ENCODE data around the gene SLCO1A2. TPM values are rescaled to one million over a fixed set of nuclear protein-coding genes. Genes with fewer than 3 reads are reported as not detected.

The SLCO1A2 gene
- total RNA-seq, 1 donor from 2014 or later = not detected

- FAIRE-seq (no peak), DNase-seq (ENCODE audit: low read depth) (no peak)
- no peak overlapping the region for H3K4me3 ChIP-seq (ENCODE audit: low read depth, low read length)
- H3K27me3 ChIP-seq (ENCODE audit: control insufficient read depth, insufficient read depth, low read length) = no peaks in the 10 kb centered on the region
- TF ChIP-seq, protein P1, sequence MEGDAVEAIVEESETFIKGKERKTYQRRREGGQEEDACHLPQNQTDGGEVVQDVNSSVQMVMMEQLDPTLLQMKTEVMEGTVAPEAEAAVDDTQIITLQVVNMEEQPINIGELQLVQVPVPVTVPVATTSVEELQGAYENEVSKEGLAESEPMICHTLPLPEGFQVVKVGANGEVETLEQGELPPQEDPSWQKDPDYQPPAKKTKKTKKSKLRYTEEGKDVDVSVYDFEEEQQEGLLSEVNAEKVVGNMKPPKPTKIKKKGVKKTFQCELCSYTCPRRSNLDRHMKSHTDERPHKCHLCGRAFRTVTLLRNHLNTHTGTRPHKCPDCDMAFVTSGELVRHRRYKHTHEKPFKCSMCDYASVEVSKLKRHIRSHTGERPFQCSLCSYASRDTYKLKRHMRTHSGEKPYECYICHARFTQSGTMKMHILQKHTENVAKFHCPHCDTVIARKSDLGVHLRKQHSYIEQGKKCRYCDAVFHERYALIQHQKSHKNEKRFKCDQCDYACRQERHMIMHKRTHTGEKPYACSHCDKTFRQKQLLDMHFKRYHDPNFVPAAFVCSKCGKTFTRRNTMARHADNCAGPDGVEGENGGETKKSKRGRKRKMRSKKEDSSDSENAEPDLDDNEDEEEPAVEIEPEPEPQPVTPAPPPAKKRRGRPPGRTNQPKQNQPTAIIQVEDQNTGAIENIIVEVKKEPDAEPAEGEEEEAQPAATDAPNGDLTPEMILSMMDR (IDR thresholded peaks at IDR 0.05; ENCODE audit: insufficient read depth, low read length, severe bottlenecking) = no peak
- H3K36me3 ChIP-seq (ENCODE audit: control insufficient read depth, insufficient read depth, low read length) = no peaks in the 10 kb centered on the region
Observed at GRCh38 chr12:21324551-21324950, 10.2 kb downstream of the SLCO1A2 start.

- H3K27me3 ChIP-seq (ENCODE audit: control insufficient read depth, insufficient read depth, low read length) = no peaks in the 10 kb centered on the region
- no peak overlapping the region for H3K4me3 ChIP-seq (ENCODE audit: low read depth, low read length)
- TF ChIP-seq, protein P1 (IDR thresholded peaks at IDR 0.05; ENCODE audit: insufficient read depth, low read length, severe bottlenecking) = no peak
- FAIRE-seq (no peak), DNase-seq (ENCODE audit: low read depth) (no peak)
- H3K36me3 ChIP-seq (ENCODE audit: control insufficient read depth, insufficient read depth, low read length) = no peaks in the 10 kb centered on the region
Observed at GRCh38 chr12:21323736-21324135, 11.0 kb downstream of the SLCO1A2 start.

DNA sequence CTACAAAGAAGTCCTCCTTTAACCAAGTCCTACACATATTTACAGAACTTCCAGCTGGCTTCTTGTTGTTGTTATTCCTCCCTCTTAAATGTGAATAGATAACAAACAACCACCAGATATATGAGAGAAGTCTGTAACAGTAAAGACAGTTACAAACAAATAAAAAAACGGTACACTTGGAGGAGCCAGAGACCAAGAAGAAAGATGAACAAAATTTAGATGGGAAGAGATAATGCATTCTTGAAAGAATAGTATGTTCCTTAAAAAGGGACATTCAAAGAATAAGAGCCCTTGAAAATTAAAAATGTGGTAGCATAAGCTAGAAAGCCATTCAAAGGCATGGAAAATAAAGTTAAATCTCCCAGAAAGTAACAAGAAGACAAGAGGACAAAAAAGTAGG lies 25.9 kb downstream of the SLCO1A2 start:
- Histone ChIP-seq H3K4me3 (ENCODE audit: low read depth, low read length) (no peak overlapping the region), H3K36me3 (ENCODE audit: control insufficient read depth, insufficient read depth, low read length) (no peaks in the 10 kb centered on the region), H3K27me3 (ENCODE audit: control insufficient read depth, insufficient read depth, low read length) (no peaks in the 10 kb centered on the region)
- no peak for FAIRE-seq
- DNase-seq (ENCODE audit: low read depth) = no peak
- TF ChIP-seq, protein P1 (IDR thresholded peaks at IDR 0.05; ENCODE audit: insufficient read depth, low read length, severe bottlenecking) = no peak

- H3K36me3 ChIP-seq (ENCODE audit: control insufficient read depth, insufficient read depth, low read length) = no peaks in the 10 kb centered on the region
- no peak for DNase-seq (ENCODE audit: low read depth)
- FAIRE-seq = no peak
- no peaks in the 10 kb centered on the region for H3K27me3 ChIP-seq (ENCODE audit: control insufficient read depth, insufficient read depth, low read length)
- TF ChIP-seq, protein P1 (IDR thresholded peaks at IDR 0.05; ENCODE audit: insufficient read depth, low read length, severe bottlenecking) = no peak
- no peak overlapping the region for H3K4me3 ChIP-seq (ENCODE audit: low read depth, low read length)
Observed at GRCh38 chr12:21305661-21306060, 29.1 kb downstream of the SLCO1A2 start.

GRCh38 chr12:21300632-21301031 lies 34.1 kb downstream of the SLCO1A2 start:
- FAIRE-seq (no peak), DNase-seq (ENCODE audit: low read depth) (no peak)
- H3K36me3 ChIP-seq (ENCODE audit: control insufficient read depth, insufficient read depth, low read length) = no peaks in the 10 kb centered on the region
- H3K4me3 ChIP-seq (ENCODE audit: low read depth, low read length) = no peak overlapping the region
- no peaks in the 10 kb centered on the region for H3K27me3 ChIP-seq (ENCODE audit: control insufficient read depth, insufficient read depth, low read length)
- TF ChIP-seq, protein P1 (IDR thresholded peaks at IDR 0.05; ENCODE audit: insufficient read depth, low read length, severe bottlenecking) = no peak

DNA sequence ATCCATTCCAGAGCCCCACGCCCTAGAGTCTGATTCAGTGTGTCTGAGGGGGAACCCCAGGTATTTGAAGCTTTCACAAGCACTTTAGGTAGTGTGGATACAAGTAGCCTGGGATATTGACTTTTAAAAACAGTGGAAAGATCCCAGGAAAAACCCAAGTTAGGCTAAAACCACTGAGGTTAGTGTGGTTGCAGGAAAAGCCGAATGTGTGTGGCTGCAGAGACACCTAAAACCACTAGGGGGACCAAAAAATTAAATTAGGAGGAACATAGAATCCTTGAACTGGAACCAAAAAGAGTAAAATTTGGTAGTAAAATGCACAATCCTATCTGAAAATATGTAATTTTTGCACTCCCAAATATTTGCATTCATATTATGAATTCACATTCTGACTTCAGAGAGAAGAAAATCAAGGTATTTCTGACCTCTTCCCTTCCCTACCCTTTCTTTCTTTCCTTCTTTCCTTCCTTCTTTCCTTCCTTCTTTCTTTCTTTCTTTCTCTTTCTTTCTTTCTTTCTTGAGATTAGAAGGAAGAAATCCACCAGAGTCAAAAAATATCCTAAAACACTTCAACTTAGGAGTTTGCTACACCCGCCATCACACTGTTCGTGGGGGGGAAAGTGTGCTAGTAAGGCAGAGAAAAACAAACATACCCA lies 37.8 kb downstream of the SLCO1A2 start:
- H3K27me3 ChIP-seq (ENCODE audit: control insufficient read depth, insufficient read depth, low read length) = no peaks in the 10 kb centered on the region
- H3K36me3 ChIP-seq (ENCODE audit: control insufficient read depth, insufficient read depth, low read length) = no peaks in the 10 kb centered on the region
- TF ChIP-seq, protein P1 (IDR thresholded peaks at IDR 0.05; ENCODE audit: insufficient read depth, low read length, severe bottlenecking) = peak; percentile 61
- H3K4me3 ChIP-seq (ENCODE audit: low read depth, low read length) = no peak overlapping the region
- FAIRE-seq = no peak
- DNase-seq (ENCODE audit: low read depth) = peak; percentile 8
